Measurements from ENCODE around the gene STRADB. TPM values are rescaled to one million over a fixed set of nuclear protein-coding genes. Genes with fewer than 3 reads are reported as not detected.

The STRADB gene
- total and polyA plus RNA-seq, 2 experiments from 2014 or later = 35.9 to 37.1 TPM

DNA sequence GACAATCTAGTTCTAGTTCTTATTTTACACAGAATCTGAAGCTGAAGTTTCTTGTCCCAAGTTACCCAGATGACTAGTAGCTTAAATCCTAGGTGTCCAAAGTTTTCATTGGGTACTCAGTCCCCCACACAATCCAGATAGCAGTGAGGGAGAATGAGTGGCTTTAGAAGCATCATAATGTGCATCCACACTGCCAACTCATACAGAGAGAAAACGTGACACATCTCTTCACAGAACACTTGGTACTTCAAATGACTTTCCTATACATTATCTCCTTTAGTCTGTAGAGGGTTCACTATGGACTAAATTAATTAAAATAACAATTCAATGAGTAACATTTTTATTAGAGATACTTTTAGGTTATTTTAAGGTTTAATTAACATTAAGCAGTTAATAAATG is 45.2 kb downstream of the STRADB start (continued):
- TF ChIP-seq EZH2phosphoT487 (IDR thresholded peaks at IDR 0.05; ENCODE audit: unreplicated experiment) (no peak), ZNF331 (CRISPR knock-in tag; IDR thresholded peaks at IDR 0.05; ENCODE audit: low read depth) (no peak), NANOG (IDR thresholded peaks at IDR 0.05; ENCODE audit: borderline replicate concordance) (no peak), CREB1 (CRISPR knock-in tag; IDR thresholded peaks at IDR 0.05; ENCODE audit: low read depth) (no peak)
- TF ChIP-seq, protein P1, sequence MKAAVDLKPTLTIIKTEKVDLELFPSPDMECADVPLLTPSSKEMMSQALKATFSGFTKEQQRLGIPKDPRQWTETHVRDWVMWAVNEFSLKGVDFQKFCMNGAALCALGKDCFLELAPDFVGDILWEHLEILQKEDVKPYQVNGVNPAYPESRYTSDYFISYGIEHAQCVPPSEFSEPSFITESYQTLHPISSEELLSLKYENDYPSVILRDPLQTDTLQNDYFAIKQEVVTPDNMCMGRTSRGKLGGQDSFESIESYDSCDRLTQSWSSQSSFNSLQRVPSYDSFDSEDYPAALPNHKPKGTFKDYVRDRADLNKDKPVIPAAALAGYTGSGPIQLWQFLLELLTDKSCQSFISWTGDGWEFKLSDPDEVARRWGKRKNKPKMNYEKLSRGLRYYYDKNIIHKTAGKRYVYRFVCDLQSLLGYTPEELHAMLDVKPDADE (IDR thresholded peaks at IDR 0.05) = no peak
- TF ChIP-seq, protein P2, sequence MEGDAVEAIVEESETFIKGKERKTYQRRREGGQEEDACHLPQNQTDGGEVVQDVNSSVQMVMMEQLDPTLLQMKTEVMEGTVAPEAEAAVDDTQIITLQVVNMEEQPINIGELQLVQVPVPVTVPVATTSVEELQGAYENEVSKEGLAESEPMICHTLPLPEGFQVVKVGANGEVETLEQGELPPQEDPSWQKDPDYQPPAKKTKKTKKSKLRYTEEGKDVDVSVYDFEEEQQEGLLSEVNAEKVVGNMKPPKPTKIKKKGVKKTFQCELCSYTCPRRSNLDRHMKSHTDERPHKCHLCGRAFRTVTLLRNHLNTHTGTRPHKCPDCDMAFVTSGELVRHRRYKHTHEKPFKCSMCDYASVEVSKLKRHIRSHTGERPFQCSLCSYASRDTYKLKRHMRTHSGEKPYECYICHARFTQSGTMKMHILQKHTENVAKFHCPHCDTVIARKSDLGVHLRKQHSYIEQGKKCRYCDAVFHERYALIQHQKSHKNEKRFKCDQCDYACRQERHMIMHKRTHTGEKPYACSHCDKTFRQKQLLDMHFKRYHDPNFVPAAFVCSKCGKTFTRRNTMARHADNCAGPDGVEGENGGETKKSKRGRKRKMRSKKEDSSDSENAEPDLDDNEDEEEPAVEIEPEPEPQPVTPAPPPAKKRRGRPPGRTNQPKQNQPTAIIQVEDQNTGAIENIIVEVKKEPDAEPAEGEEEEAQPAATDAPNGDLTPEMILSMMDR (conservative IDR thresholded peaks at IDR 0.05; ENCODE audit: low read depth in 2 of 2) = no peak

DNA sequence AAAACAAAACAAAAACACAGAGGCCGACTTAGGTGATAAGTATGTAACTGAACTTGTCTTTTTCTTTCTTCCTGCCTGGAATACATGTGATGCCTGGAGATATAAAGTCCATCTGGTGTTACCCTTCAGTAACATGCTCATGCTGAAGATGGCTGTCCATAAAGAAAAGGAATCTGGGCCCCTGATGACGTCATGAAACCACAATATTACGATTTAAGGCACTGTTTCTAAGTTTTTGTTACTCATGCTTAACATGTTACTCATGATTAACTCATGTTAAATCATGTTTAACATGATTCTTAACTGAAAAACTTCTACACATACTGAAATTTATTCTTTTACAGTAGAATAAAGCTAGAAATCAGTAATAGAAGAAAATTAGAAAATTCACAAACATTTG is 49.0 kb downstream of the STRADB start:
- no peaks in the 10 kb centered on the region for H4K20me1 ChIP-seq (replicated peaks; ENCODE audit: insufficient read depth)
- no peak for ATAC-seq
- H3K27me3 ChIP-seq (ENCODE audit: insufficient read depth) = no peaks in the 10 kb centered on the region
- Mint-ChIP-seq H3K27ac (no peak overlapping the region), H3K4me1 (no peaks in the 10 kb centered on the region), H3K27me3 (ENCODE audit: insufficient read depth, low read depth, poor library complexity) (no peaks in the 10 kb centered on the region), H3K9me3 (peaks cover 19% of the 10 kb centered on the region; the same call in 2 of the 3 replicates), H3K36me3 (ENCODE audit: low read depth) (peaks cover 10% of the 10 kb centered on the region), H3K4me3 (no peak overlapping the region)
- H3K36me3 ChIP-seq (ENCODE audit: insufficient read depth) = no peaks in the 10 kb centered on the region
- H3K9me2 ChIP-seq (ENCODE audit: insufficient read depth) = peaks cover 4% of the 10 kb centered on the region; the same call in 1 of the 2 replicates
- no peak overlapping the region for H3K27ac ChIP-seq (ENCODE audit: low read depth)
- H3K4me1 ChIP-seq (ENCODE audit: insufficient read depth) = no peaks in the 10 kb centered on the region
- TF ChIP-seq POLR2AphosphoS5 (IDR thresholded peaks at IDR 0.05; ENCODE audit: low read depth) (no peak), NANOG (IDR thresholded peaks at IDR 0.05; ENCODE audit: borderline replicate concordance) (no peak), EZH2 (IDR thresholded peaks at IDR 0.05; ENCODE audit: low read depth, unreplicated experiment) (no peak)
- TF ChIP-seq, protein P3, sequence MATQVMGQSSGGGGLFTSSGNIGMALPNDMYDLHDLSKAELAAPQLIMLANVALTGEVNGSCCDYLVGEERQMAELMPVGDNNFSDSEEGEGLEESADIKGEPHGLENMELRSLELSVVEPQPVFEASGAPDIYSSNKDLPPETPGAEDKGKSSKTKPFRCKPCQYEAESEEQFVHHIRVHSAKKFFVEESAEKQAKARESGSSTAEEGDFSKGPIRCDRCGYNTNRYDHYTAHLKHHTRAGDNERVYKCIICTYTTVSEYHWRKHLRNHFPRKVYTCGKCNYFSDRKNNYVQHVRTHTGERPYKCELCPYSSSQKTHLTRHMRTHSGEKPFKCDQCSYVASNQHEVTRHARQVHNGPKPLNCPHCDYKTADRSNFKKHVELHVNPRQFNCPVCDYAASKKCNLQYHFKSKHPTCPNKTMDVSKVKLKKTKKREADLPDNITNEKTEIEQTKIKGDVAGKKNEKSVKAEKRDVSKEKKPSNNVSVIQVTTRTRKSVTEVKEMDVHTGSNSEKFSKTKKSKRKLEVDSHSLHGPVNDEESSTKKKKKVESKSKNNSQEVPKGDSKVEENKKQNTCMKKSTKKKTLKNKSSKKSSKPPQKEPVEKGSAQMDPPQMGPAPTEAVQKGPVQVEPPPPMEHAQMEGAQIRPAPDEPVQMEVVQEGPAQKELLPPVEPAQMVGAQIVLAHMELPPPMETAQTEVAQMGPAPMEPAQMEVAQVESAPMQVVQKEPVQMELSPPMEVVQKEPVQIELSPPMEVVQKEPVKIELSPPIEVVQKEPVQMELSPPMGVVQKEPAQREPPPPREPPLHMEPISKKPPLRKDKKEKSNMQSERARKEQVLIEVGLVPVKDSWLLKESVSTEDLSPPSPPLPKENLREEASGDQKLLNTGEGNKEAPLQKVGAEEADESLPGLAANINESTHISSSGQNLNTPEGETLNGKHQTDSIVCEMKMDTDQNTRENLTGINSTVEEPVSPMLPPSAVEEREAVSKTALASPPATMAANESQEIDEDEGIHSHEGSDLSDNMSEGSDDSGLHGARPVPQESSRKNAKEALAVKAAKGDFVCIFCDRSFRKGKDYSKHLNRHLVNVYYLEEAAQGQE (IDR thresholded peaks at IDR 0.05; ENCODE audit: unreplicated experiment) = no peak
- DNase-seq (ENCODE audit: low spot score) = no peak
- H3K4me2 ChIP-seq = no peak overlapping the region
- no peaks in the 10 kb centered on the region for H3K79me2 ChIP-seq (replicated peaks; ENCODE audit: insufficient read depth)
- H3F3A ChIP-seq (replicated peaks; ENCODE audit: low read depth) = no peaks in the 10 kb centered on the region
- H3K4me3 ChIP-seq = no peak overlapping the region
- H2AFZ ChIP-seq = no peak overlapping the region
